Heart left ventricle (tissue), 16 donors: Measurements from ENCODE around the gene PRKAB2. TPM values are rescaled to one million over a fixed set of nuclear protein-coding genes. Genes with fewer than 3 reads are reported as not detected.

Experiments used
- ATAC-seq, 4 donors: fragments of 200-7000 bp; cut with Tn5 transposase; one replicate each; pipeline ENCODE4 v1.9.1; 2020 to 2022; ENCODE audit warnings: moderate library complexity in 4 of 4, mild to moderate bottlenecking in 3 of 4, moderate number of reproducible peaks in 1 of 4
- DNase-seq, 5 donors: peaks; one replicate each; pipeline ENCODE4 v3.0.0-alpha.2; 2020
- H3K27ac ChIP-seq, 12 donors: fragments of 200-600 bp; sonication (generic) in 4 of 12; one replicate each; pipeline versions ENCODE4 v1.5.0 to v1.8.0; 2016 to 2022; ENCODE audit warnings: mild to moderate bottlenecking in 2 of 12
- H3K27me3 ChIP-seq, 9 donors: fragments of 200-600 bp; sonication (generic) in 2 of 9; one replicate each; pipeline versions ENCODE4 v1.5.1 to v1.8.0; 2016 to 2022; ENCODE audit warnings: mild to moderate bottlenecking in 3 of 9
- H3K36me3 ChIP-seq, 9 donors: fragments of 200-600 bp; sonication (generic) in 2 of 9; one replicate each; pipeline versions ENCODE4 v1.5.0 to v1.8.0; 2018 to 2022; ENCODE audit warnings: mild to moderate bottlenecking in 2 of 9
- H3K4me1 ChIP-seq, 12 donors: fragments of 200-600 bp; sonication (generic) in 4 of 12; one replicate each; pipeline versions ENCODE4 v1.5.0 to v1.8.0; 2016 to 2022; ENCODE audit warnings: mild to moderate bottlenecking in 3 of 12
- H3K4me3 ChIP-seq, 12 donors: fragments of 200-600 bp; sonication (generic) in 4 of 12; one replicate each; pipeline versions ENCODE4 v1.5.0 to v1.8.0; 2017 to 2022; ENCODE audit warnings: mild to moderate bottlenecking in 9 of 12, moderate library complexity in 4 of 12
- H3K9me3 ChIP-seq, 12 donors: fragments of 200-600 bp; sonication (generic) in 4 of 12; one replicate each; pipeline versions ENCODE4 v1.5.0 to v1.8.0; 2016 to 2022; ENCODE audit warnings: mild to moderate bottlenecking in 1 of 12
- POLR2A ChIP-seq, 2 donors: fragments of 450-650 bp; IDR thresholded peaks; one replicate each; pipeline ENCODE4 v1.6.1; 2017; ENCODE audit warnings: antibody characterized with exemption in 2 of 2, mild to moderate bottlenecking in 2 of 2, moderate library complexity in 2 of 2
- whole genome bisulfite sequencing, 4 donors: extraction: QIAGEN DNeasy Blood & Tissue Kit in 2 of 4; methylation state at CpG; one replicate each; pipeline versions ENCODE4 v1.1.5 to v1.1.7; 2013 to 2018; 5-methylcytosine and 5-hydroxymethylcytosine counted together
- intact Hi-C, 10 donors: fragments of 100-400 bp; cut with DNase I; formaldehyde crosslinking; loops; one replicate each; pipeline versions ENCODE4 v1.11.1 to v1.14.2; 2022
- polyA plus RNA-seq, 2 donors: library from polyadenylated mRNA; stranded (reverse); fragments of 200-250 nt; gene quantifications; one replicate each; pipeline ENCODE4 v1.2.3, GENCODE V29; 2013
- total RNA-seq, 9 donors: library from RNA; depleted of rRNA in 2 of 9; stranded (reverse); fragments of >200 nt in 2 of 9; fragmentation: NEBNext Ultra II Directional in 3 of 9; extraction: Animal tissue kit (Norgen Biotek cat#: 25700) in 3 of 9; gene quantifications; one replicate each; pipeline versions ENCODE4 v1.1.0 to v1.2.4, GENCODE V29; 2016 to 2023
- TF ChIP-seq, protein P1 (sequence below), 12 donors: fragments of 200-600 bp; sonication (generic) in 4 of 12; IDR thresholded peaks; one replicate each; pipeline versions ENCODE4 v1.5.0 to v1.8.0; 2018 to 2022; ENCODE audit warnings: antibody characterized with exemption in 12 of 12, mild to moderate bottlenecking in 5 of 12
- donor health status: ischemic (EF 13 %, LVEDD 7.1; RV severe dilation, severe dysfunction).
- donor health status: healthy with polysubstance abuse.
- donor health status: DM: no; HTN: yes; CAD: no.
- donor health status: DM: no; HTN: no; CAD: no.
- donor health status: ischemic (EF 25% LVEDD 6.9; RV normal size, moderate dysfunction).
- donor health status: ischemic (EF 25% LVEDD 5.7; RV mildly dilated, moderate dysfunction).
- donor health status: healthy.
- donor health status: DM: yes; HTN: yes; CAD: no.
- donor health status: ischemic (EF 35%, LVEDD 5.7; RV mildly dilated, moderate dysfunction).
- donor health status: nonischemic (EF 11% LVEDD 7.7; RV severe dilation, severe dysfunction).
- donor health status: DM: yes; HTN: yes; CAD: no.
- donor health status: PGD.
- donor health status: ischemic (EF 29% LVEDD 5.4; RV normal size, mild dysfunction).
- donor health status: nonischemic (EF 23%, LVEDD 6.1; RV moderate dilation, normal function).

PRKAB2 gene
- total and polyA plus RNA-seq, 11 donors = 6.7 to 43.2 (median 27.5) TPM

DNA sequence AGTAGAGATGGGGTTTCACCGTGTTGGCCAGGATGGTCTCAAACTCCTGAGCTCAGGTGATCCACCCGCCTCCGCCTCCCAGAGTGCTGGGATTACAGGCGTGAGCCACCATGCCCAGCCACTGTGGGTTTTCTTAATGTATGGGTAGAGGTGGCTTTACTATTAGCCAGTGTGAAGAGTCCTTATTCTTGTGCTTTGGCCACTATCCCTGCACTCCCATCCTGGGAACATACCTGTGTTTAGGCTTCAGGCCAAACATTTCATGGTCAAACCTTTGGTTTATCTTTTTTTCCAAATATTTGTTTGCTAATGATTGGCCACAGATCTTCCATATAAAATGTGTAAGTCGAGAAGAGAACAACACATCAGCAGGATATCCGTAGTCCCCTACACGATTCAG is 36.3 kb upstream of the PRKAB2 start:
- DNase-seq (no peak), ATAC-seq (no peak)
- Histone ChIP-seq H3K4me3 (no peak overlapping the region), H3K36me3 (peaks cover 0 to 46% (median 0%) of the 10 kb centered on the region in 9 donors), H3K27me3 (no peaks in the 10 kb centered on the region), H3K9me3 (no peaks in the 10 kb centered on the region), H3K27ac (no peak overlapping the region), H3K4me1 (no peaks in the 10 kb centered on the region)
- intact Hi-C loops = no loop called here
- TF ChIP-seq, protein P1, sequence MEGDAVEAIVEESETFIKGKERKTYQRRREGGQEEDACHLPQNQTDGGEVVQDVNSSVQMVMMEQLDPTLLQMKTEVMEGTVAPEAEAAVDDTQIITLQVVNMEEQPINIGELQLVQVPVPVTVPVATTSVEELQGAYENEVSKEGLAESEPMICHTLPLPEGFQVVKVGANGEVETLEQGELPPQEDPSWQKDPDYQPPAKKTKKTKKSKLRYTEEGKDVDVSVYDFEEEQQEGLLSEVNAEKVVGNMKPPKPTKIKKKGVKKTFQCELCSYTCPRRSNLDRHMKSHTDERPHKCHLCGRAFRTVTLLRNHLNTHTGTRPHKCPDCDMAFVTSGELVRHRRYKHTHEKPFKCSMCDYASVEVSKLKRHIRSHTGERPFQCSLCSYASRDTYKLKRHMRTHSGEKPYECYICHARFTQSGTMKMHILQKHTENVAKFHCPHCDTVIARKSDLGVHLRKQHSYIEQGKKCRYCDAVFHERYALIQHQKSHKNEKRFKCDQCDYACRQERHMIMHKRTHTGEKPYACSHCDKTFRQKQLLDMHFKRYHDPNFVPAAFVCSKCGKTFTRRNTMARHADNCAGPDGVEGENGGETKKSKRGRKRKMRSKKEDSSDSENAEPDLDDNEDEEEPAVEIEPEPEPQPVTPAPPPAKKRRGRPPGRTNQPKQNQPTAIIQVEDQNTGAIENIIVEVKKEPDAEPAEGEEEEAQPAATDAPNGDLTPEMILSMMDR (IDR thresholded peaks at IDR 0.05) = no peak
- no peak for TF ChIP-seq POLR2A (IDR thresholded peaks at IDR 0.05)
- WGBS, 4 donors = 95 to 99% (median 97%) methylated on average over 7 of the region's 7 CpGs

DNA sequence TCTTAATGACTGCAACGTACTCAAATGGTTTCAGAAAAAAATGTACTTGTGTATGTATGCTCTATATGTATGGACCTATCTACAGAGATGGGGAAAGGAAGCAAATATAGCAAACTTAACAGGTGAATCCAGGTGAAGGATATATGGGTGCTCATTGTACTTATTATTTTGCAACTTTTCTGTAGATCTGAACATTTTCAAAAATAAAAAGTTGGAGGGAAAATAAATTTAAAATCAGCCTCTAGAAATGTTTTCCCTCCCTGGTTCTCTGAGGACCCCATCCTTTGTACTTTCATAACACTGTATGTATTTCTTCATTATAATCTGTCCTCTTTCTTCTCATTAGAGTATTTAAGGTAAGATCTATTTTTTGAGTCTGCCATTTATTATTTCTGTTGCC is 34.9 kb upstream of the PRKAB2 start:
- Histone ChIP-seq H3K9me3 (no peaks in the 10 kb centered on the region), H3K36me3 (peaks cover 0 to 38% (median 0%) of the 10 kb centered on the region in 9 donors), H3K4me3 (no peak overlapping the region), H3K27ac (no peak overlapping the region), H3K4me1 (no peaks in the 10 kb centered on the region), H3K27me3 (no peaks in the 10 kb centered on the region)
- no peak for ATAC-seq
- 85 to 88% (median 86%) methylated on average over 1 of the region's 1 CpG for WGBS, 4 donors
- intact Hi-C loops = no loop called here
- no peak for DNase-seq
- TF ChIP-seq, protein P1 (IDR thresholded peaks at IDR 0.05) = no peak
- no peak for TF ChIP-seq POLR2A (IDR thresholded peaks at IDR 0.05)

DNA sequence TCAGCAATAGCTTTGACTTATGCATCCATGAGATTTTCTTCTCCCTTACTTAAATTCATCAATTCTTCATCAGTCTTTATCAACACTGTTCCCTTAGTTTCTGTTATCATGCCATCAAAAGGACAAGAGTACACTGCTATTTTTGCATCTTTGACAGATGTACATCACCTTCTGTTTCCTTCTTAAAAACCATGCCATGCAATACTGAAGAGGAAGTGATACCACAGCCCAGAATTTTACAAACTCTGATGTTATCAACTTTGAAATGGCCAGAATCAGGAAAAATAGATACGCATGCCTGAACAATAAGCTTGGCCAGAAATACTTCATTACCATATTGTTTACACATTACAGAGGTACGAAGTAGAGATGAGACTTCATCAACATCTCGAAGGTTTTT is 31.8 kb upstream of the PRKAB2 start:
- 88 to 94% (median 90%) methylated on average over 3 of the region's 3 CpGs for WGBS, 4 donors
- Histone ChIP-seq H3K27ac (no peak overlapping the region), H3K4me3 (no peak overlapping the region), H3K9me3 (no peaks in the 10 kb centered on the region), H3K27me3 (no peaks in the 10 kb centered on the region), H3K36me3 (peaks cover 0 to 21% (median 0%) of the 10 kb centered on the region in 9 donors), H3K4me1 (no peaks in the 10 kb centered on the region)
- no peak for TF ChIP-seq POLR2A (IDR thresholded peaks at IDR 0.05)
- TF ChIP-seq, protein P1 (IDR thresholded peaks at IDR 0.05) = no peak
- intact Hi-C loops = no loop called here
- no peak for ATAC-seq
- no peak for DNase-seq

DNA sequence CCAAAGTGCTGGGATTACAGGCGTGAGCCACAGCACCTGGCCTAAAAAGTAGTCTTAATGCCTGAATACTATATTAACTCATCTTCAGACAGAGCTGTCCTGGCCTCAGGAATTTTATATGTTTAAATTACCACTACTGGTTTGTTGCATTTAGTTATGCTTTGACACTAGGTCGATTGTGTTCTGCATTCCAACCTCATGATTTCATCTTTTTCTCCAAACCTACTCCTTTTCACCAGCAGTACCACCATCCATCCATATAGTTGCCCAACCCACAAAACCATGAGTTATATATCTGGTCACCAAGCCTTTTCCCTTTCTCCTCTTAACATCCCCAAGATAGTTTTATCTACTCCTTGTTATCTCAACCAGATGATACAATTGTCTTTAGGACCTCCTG is 30.3 kb upstream of the PRKAB2 start:
- no peak overlapping the region for H3K4me3 ChIP-seq
- no peak overlapping the region for H3K27ac ChIP-seq
- no peaks in the 10 kb centered on the region for H3K4me1 ChIP-seq
- DNase-seq (no peak), ATAC-seq (no peak)
- peaks cover 0 to 13% (median 0%) of the 10 kb centered on the region in 9 donors for H3K36me3 ChIP-seq
- no peaks in the 10 kb centered on the region for H3K9me3 ChIP-seq
- no peak for TF ChIP-seq POLR2A (IDR thresholded peaks at IDR 0.05)
- TF ChIP-seq, protein P1 (IDR thresholded peaks at IDR 0.05) = no peak
- no peaks in the 10 kb centered on the region for H3K27me3 ChIP-seq
- 68 to 75% (median 74%) methylated on average over 2 of the region's 2 CpGs for WGBS, 4 donors
- intact Hi-C loops = no loop called here
